Measurements from ENCODE around the gene COL28A1.

Gene COL28A1

DNA sequence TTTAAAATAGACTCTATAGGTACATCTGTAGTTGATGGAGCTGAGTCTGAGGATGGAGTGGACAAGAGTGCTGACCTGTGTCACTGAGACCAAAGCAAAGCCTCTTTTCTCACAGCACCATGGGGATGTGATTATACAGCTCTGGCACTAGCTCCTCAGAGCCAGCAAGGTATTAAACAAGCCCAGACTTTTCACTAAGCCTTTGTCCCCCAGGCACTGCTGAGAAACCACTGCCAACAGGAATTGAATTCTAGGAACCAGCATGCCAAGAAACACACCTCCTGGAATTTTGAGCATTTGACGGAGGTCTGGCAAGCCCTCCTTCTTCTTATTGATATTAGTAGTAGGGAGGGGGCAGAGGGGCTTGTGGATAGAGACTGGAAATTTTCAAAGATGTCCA, 206.3 kb downstream of the COL28A1 start:
- no peak overlapping the region for H3K4ac ChIP-seq (ENCODE audit: low read depth, low read length)
- no peaks in the 10 kb centered on the region for H3K9me3 ChIP-seq (ENCODE audit: insufficient read depth, low read depth, low read length)
- no peaks in the 10 kb centered on the region for H3K79me2 ChIP-seq (ENCODE audit: control insufficient read depth, insufficient read depth, low read length, poor library complexity)
- H2BK12ac ChIP-seq (ENCODE audit: low read length): no peak overlapping the region
- H3K14ac ChIP-seq (ENCODE audit: low read length): no peak overlapping the region
- H3K36me3 ChIP-seq (ENCODE audit: control insufficient read depth in 1 of 2, insufficient read depth in 2 of 2, low read length in 2 of 2): no peaks in the 10 kb centered on the region
- no peaks in the 10 kb centered on the region for H3K79me1 ChIP-seq (ENCODE audit: low read length)
- no peaks in the 10 kb centered on the region for H3K27me3 ChIP-seq (ENCODE audit: insufficient read depth, low read length)
- H4K12ac ChIP-seq (ENCODE audit: low read depth, low read length): no peak overlapping the region
- H3K23ac ChIP-seq (ENCODE audit: low read length): no peak overlapping the region
- H3K27ac ChIP-seq (ENCODE audit: low read depth, low read length): no peak overlapping the region
- H3K18ac ChIP-seq (ENCODE audit: low read length): no peak overlapping the region
- H2AFZ ChIP-seq (ENCODE audit: insufficient read depth, low read length, poor library complexity): no peak overlapping the region
- DNase-seq: no peak
- WGBS (ENCODE audit: extremely low coverage, insufficient coverage, insufficient read length): no CpG with 5 or more reads among the region's 1 CpG
- H2BK5ac ChIP-seq (ENCODE audit: low read depth, low read length, poor library complexity): no peak overlapping the region
- H2AK5ac ChIP-seq (ENCODE audit: low read length): no peak overlapping the region
- no peak overlapping the region for H3K9ac ChIP-seq (ENCODE audit: low read length)
- peaks cover 2 to 10% of the 10 kb centered on the region in 2 experiments for H3K4me1 ChIP-seq (ENCODE audit: control insufficient read depth in 1 of 2, insufficient read depth in 2 of 2, low read length in 2 of 2)
- H3K4me2 ChIP-seq (ENCODE audit: low read length): no peak overlapping the region
- H4K8ac ChIP-seq (ENCODE audit: low read depth, low read length): no peak overlapping the region
- H2BK120ac ChIP-seq (ENCODE audit: insufficient read depth, low read length, poor library complexity): no peak overlapping the region
- no peak overlapping the region for H4K91ac ChIP-seq (ENCODE audit: low read depth, low read length)
- no peak overlapping the region for H3K4me3 ChIP-seq (ENCODE audit: low read depth, low read length)

DNA sequence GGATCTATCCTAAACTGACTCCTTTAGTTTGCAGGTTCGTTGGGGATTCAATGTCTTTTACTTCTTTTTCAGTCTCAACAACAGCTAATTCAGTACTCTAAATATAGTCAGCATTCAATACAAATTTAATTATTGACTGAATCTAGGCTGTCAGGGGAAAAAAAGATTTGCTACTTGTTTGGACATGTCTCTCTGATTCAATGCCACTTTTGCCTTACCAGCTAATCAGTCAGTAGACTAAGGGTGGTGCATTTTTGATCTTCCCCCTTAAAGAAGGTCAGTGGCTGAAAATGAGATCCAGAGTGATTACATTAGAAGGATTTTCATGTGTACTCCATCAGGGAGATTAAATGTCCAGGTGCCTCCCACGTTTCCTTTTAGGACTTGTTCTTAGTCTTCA, 208.2 kb downstream of the COL28A1 start:
- no peak overlapping the region for H4K91ac ChIP-seq (ENCODE audit: low read depth, low read length)
- H2AK5ac ChIP-seq (ENCODE audit: low read length): no peak overlapping the region
- H3K27me3 ChIP-seq (ENCODE audit: insufficient read depth, low read length): no peaks in the 10 kb centered on the region
- H2BK12ac ChIP-seq (ENCODE audit: low read length): no peak overlapping the region
- no peaks in the 10 kb centered on the region for H3K36me3 ChIP-seq (ENCODE audit: control insufficient read depth in 1 of 2, insufficient read depth in 2 of 2, low read length in 2 of 2)
- no peak overlapping the region for H3K4me3 ChIP-seq (ENCODE audit: low read depth, low read length)
- H3K79me1 ChIP-seq (ENCODE audit: low read length): no peaks in the 10 kb centered on the region
- no peak overlapping the region for H3K4ac ChIP-seq (ENCODE audit: low read depth, low read length)
- H3K18ac ChIP-seq (ENCODE audit: low read length): no peak overlapping the region
- H4K12ac ChIP-seq (ENCODE audit: low read depth, low read length): no peak overlapping the region
- H2AFZ ChIP-seq (ENCODE audit: insufficient read depth, low read length, poor library complexity): no peak overlapping the region
- DNase-seq: no peak
- no peak overlapping the region for H3K23ac ChIP-seq (ENCODE audit: low read length)
- H3K14ac ChIP-seq (ENCODE audit: low read length): no peak overlapping the region
- H3K4me2 ChIP-seq (ENCODE audit: low read length): no peak overlapping the region
- WGBS (ENCODE audit: extremely low coverage, insufficient coverage, insufficient read length): no CpG with 5 or more reads among the region's 2 CpGs
- no peak overlapping the region for H2BK120ac ChIP-seq (ENCODE audit: insufficient read depth, low read length, poor library complexity)
- H3K27ac ChIP-seq (ENCODE audit: low read depth, low read length): no peak overlapping the region
- peaks cover 2 to 10% of the 10 kb centered on the region in 2 experiments for H3K4me1 ChIP-seq (ENCODE audit: control insufficient read depth in 1 of 2, insufficient read depth in 2 of 2, low read length in 2 of 2)
- H2BK5ac ChIP-seq (ENCODE audit: low read depth, low read length, poor library complexity): no peak overlapping the region
- no peaks in the 10 kb centered on the region for H3K79me2 ChIP-seq (ENCODE audit: control insufficient read depth, insufficient read depth, low read length, poor library complexity)
- H4K8ac ChIP-seq (ENCODE audit: low read depth, low read length): no peak overlapping the region
- no peak overlapping the region for H3K9ac ChIP-seq (ENCODE audit: low read length)
- no peaks in the 10 kb centered on the region for H3K9me3 ChIP-seq (ENCODE audit: insufficient read depth, low read depth, low read length)

DNA sequence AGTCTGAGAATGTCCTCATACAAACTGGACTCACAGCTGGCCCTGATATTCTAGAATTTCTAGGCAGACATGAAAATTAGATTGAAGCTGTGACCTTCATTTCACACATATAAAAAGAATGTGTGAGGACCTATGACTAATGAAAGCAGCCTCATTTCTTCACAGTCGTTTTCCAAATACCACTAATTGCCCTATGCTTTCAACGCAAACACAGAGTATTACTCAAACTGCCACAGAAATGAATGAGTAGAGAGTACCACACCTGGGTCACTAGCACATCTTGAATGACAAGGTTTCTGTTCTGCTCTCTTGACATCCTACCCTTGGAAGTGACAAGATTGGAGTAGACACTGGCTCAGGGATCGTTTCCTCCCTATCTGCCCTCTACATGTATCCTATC, 211.0 kb downstream of the COL28A1 start:
- Histone ChIP-seq H3K79me1 (ENCODE audit: low read length) (no peaks in the 10 kb centered on the region), H3K14ac (ENCODE audit: low read length) (no peak overlapping the region), H3K36me3 (ENCODE audit: control insufficient read depth in 1 of 2, insufficient read depth in 2 of 2, low read length in 2 of 2) (no peaks in the 10 kb centered on the region), H4K91ac (ENCODE audit: low read depth, low read length) (no peak overlapping the region), H4K8ac (ENCODE audit: low read depth, low read length) (no peak overlapping the region), H2BK12ac (ENCODE audit: low read length) (no peak overlapping the region), H2AK5ac (ENCODE audit: low read length) (no peak overlapping the region), H4K12ac (ENCODE audit: low read depth, low read length) (no peak overlapping the region), H3K27ac (ENCODE audit: low read depth, low read length) (no peak overlapping the region), H3K27me3 (ENCODE audit: insufficient read depth, low read length) (no peaks in the 10 kb centered on the region), H3K79me2 (ENCODE audit: control insufficient read depth, insufficient read depth, low read length, poor library complexity) (no peaks in the 10 kb centered on the region), H3K9me3 (ENCODE audit: insufficient read depth, low read depth, low read length) (no peaks in the 10 kb centered on the region), H3K4ac (ENCODE audit: low read depth, low read length) (no peak overlapping the region), H2AFZ (ENCODE audit: insufficient read depth, low read length, poor library complexity) (no peak overlapping the region), H3K4me1 (ENCODE audit: control insufficient read depth in 1 of 2, insufficient read depth in 2 of 2, low read length in 2 of 2) (peaks cover 5 to 6% of the 10 kb centered on the region in 2 experiments), H3K18ac (ENCODE audit: low read length) (no peak overlapping the region), H3K9ac (ENCODE audit: low read length) (no peak overlapping the region), H2BK5ac (ENCODE audit: low read depth, low read length, poor library complexity) (no peak overlapping the region), H3K4me2 (ENCODE audit: low read length) (no peak overlapping the region), H3K4me3 (ENCODE audit: low read depth, low read length) (no peak overlapping the region), H3K23ac (ENCODE audit: low read length) (no peak overlapping the region), H2BK120ac (ENCODE audit: insufficient read depth, low read length, poor library complexity) (no peak overlapping the region)
- no CpG with 5 or more reads among the region's 3 CpGs for WGBS (ENCODE audit: extremely low coverage, insufficient coverage, insufficient read length)
- peak in 1 of 2 donors; percentile 66 for DNase-seq

DNA sequence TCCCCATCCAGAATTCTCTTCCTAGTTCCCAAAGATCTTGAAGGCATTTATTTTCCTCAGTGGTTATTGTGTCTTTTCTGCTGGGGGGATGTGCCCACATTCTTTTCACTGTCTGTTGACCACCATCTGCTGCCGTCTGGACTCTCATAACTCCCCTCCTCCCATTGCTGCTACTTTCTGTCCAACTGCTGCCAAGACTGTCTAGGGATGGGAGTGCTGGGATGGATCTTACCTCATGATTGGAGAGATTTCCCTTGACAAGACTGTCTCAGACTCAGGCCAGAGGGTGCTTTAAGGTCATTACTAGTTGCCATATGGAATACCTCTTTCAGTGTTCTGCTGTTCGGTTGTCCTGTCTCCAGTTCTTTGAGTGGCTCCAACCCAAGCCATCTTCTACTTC, 211.8 kb downstream of the COL28A1 start:
- Histone ChIP-seq H3K36me3 (ENCODE audit: control insufficient read depth in 1 of 2, insufficient read depth in 2 of 2, low read length in 2 of 2) (no peaks in the 10 kb centered on the region), H3K4ac (ENCODE audit: low read depth, low read length) (no peak overlapping the region), H3K4me3 (ENCODE audit: low read depth, low read length) (no peak overlapping the region), H2BK5ac (ENCODE audit: low read depth, low read length, poor library complexity) (no peak overlapping the region), H3K79me2 (ENCODE audit: control insufficient read depth, insufficient read depth, low read length, poor library complexity) (no peaks in the 10 kb centered on the region), H2BK12ac (ENCODE audit: low read length) (no peak overlapping the region), H3K18ac (ENCODE audit: low read length) (no peak overlapping the region), H3K23ac (ENCODE audit: low read length) (no peak overlapping the region), H2AFZ (ENCODE audit: insufficient read depth, low read length, poor library complexity) (no peak overlapping the region), H4K12ac (ENCODE audit: low read depth, low read length) (no peak overlapping the region), H3K9ac (ENCODE audit: low read length) (no peak overlapping the region), H2BK120ac (ENCODE audit: insufficient read depth, low read length, poor library complexity) (no peak overlapping the region), H3K4me2 (ENCODE audit: low read length) (no peak overlapping the region), H4K91ac (ENCODE audit: low read depth, low read length) (no peak overlapping the region), H3K9me3 (ENCODE audit: insufficient read depth, low read depth, low read length) (no peaks in the 10 kb centered on the region), H3K14ac (ENCODE audit: low read length) (no peak overlapping the region), H3K27me3 (ENCODE audit: insufficient read depth, low read length) (no peaks in the 10 kb centered on the region), H4K8ac (ENCODE audit: low read depth, low read length) (no peak overlapping the region), H3K4me1 (ENCODE audit: control insufficient read depth in 1 of 2, insufficient read depth in 2 of 2, low read length in 2 of 2) (peaks cover 6% of the 10 kb centered on the region in 2 experiments), H3K79me1 (ENCODE audit: low read length) (no peaks in the 10 kb centered on the region), H3K27ac (ENCODE audit: low read depth, low read length) (no peak overlapping the region), H2AK5ac (ENCODE audit: low read length) (no peak overlapping the region)
- DNase-seq: no peak
- WGBS (ENCODE audit: extremely low coverage, insufficient coverage, insufficient read length): no CpG with 5 or more reads among the region's 2 CpGs

Measured in trophoblast cell (in vitro differentiated cells and primary cell).